ENCODE results near the gene ZIC2.
"Not testable (repeated sequence)": the region's sequence is repeated elsewhere in the genome, so short reads cannot be mapped to it uniquely, and the experiment has no call there.

ZIC2 gene

GRCh38 chr13:99981735-99982035 is at the start of gene ZIC2:
ZIC2 (plus strand) TSS chr13:99981784; CDS start chr13:99982065, 281 bp downstream.
- H3K27ac Mint-ChIP-seq = no peak within 1 kb of the TSS

DNA sequence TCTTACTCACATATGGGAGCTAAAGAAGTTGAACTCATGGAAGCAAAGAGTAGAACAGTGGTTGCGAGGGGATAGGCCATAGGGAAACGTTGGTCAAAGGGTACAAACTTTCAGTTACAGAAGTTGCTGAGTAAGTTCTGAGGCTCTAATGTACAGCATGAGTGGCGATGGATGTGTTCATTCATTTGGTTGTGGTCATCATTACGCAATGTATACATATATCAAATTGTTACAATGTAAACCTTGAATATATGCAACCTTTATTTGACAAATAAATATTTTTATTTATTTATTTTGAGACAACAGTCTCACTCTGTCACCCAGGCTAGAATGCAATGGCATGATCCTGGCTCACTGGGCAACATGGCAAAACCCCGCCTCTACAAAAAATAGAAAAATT is 48.7 kb upstream of the ZIC2 start:
- no peak for ATAC-seq
- no peak overlapping the region for H3K4me3 Mint-ChIP-seq

More at GRCh38 chr13:99981735-99982035, at the start of gene ZIC2:
- H3K36me3 Mint-ChIP-seq = peaks cover 33% of the 10 kb centered on the region
- peaks cover 4% of the 10 kb centered on the region for H3K9me3 Mint-ChIP-seq
- DNase-seq (ENCODE audit: low spot score in 2 of 2) (no peak), ATAC-seq (no peak)
- H3K4me3 Mint-ChIP-seq = peak within 1 kb of the TSS; percentile 47
- peaks cover 18% of the 10 kb centered on the region for H3K4me1 Mint-ChIP-seq

GRCh38 chr13:99935772-99936171 is 45.8 kb upstream of the ZIC2 start:
- Mint-ChIP-seq H3K4me1 (no peaks in the 10 kb centered on the region), H3K27ac (no peak overlapping the region), H3K4me3 (no peak overlapping the region), H3K36me3 (no peaks in the 10 kb centered on the region), H3K9me3 (no peaks in the 10 kb centered on the region)
- no peak for DNase-seq (ENCODE audit: low spot score in 2 of 2)
- ATAC-seq = no peak

More for the DNA sequence above, 48.7 kb upstream of the ZIC2 start:
- no peak for DNase-seq (ENCODE audit: low spot score in 2 of 2)
- H3K27ac Mint-ChIP-seq = no peak overlapping the region
- no peaks in the 10 kb centered on the region for H3K9me3 Mint-ChIP-seq
- H3K36me3 Mint-ChIP-seq = no peaks in the 10 kb centered on the region
- no peaks in the 10 kb centered on the region for H3K4me1 Mint-ChIP-seq

DNA sequence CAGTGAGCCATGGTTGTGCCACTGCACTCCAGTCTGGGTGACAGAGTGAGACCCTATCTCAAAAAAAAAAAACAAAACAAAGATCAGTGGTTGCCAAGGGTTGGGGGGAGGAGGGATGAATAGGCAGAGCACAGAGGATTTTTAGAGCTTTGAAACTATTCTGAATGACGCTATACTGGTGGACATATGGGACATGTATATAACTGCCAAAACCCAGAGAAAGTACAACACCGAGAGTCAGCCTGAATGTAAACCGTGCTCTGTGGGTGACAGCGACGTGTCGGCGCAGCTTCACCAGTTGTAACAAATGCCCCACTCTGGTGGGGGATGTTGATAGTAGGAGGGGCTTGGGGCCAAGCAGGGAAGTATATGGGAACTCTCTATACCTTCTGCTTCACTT is 42.9 kb upstream of the ZIC2 start:
- H3K9me3 Mint-ChIP-seq = no peaks in the 10 kb centered on the region
- no peaks in the 10 kb centered on the region for H3K36me3 Mint-ChIP-seq
- no peak for DNase-seq (ENCODE audit: low spot score in 2 of 2)
- ATAC-seq = no peak
- no peaks in the 10 kb centered on the region for H3K4me1 Mint-ChIP-seq
- no peak overlapping the region for H3K4me3 Mint-ChIP-seq
- no peak overlapping the region for H3K27ac Mint-ChIP-seq

DNA sequence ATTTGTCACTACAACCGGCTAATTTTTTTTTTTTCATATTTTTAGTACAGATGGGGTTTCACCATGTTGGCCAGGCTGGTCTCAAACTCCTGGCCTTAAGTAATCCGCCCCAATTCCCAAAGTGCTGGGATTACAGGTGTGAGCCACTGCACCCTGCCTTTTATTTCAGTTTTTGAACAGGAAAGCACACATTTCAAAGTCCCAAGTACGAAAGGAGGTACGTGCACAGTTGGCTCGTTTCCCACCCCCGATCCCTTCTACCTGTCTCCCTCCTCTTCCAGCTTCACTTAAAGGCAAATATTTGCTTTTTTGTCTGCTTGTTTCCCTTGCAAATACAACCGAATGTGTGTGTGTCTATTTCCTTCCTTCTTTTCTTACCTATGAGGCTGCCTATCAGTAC is 40.5 kb upstream of the ZIC2 start:
- no peak overlapping the region for H3K27ac Mint-ChIP-seq

GRCh38 chr13:99941911-99942310 is 39.7 kb upstream of the ZIC2 start:
- no peak for DNase-seq (ENCODE audit: low spot score in 2 of 2)
- Mint-ChIP-seq H3K27ac (no peak overlapping the region), H3K9me3 (no peaks in the 10 kb centered on the region), H3K36me3 (no peaks in the 10 kb centered on the region), H3K4me3 (no peak overlapping the region), H3K4me1 (no peaks in the 10 kb centered on the region)
- no peak for ATAC-seq

More for the DNA sequence above, 40.5 kb upstream of the ZIC2 start:
- H3K4me1 Mint-ChIP-seq = no peaks in the 10 kb centered on the region
- no peak for DNase-seq (ENCODE audit: low spot score in 2 of 2)
- no peaks in the 10 kb centered on the region for H3K36me3 Mint-ChIP-seq
- no peaks in the 10 kb centered on the region for H3K9me3 Mint-ChIP-seq
- no peak overlapping the region for H3K4me3 Mint-ChIP-seq
- no peak for ATAC-seq

- ATAC-seq = no peak
- no peaks in the 10 kb centered on the region for H3K9me3 Mint-ChIP-seq
Observed at GRCh38 chr13:99944102-99944501, 37.5 kb upstream of the ZIC2 start.

GRCh38 chr13:99944606-99945005 is 37.0 kb upstream of the ZIC2 start:
- no peak overlapping the region for H3K27ac Mint-ChIP-seq
- ATAC-seq = no peak

More at GRCh38 chr13:99944102-99944501, 37.5 kb upstream of the ZIC2 start:
- no peaks in the 10 kb centered on the region for H3K4me1 Mint-ChIP-seq
- H3K4me3 Mint-ChIP-seq = no peak overlapping the region
- DNase-seq (ENCODE audit: low spot score in 2 of 2) = no peak
- H3K27ac Mint-ChIP-seq = no peak overlapping the region
- H3K36me3 Mint-ChIP-seq = no peaks in the 10 kb centered on the region

DNA sequence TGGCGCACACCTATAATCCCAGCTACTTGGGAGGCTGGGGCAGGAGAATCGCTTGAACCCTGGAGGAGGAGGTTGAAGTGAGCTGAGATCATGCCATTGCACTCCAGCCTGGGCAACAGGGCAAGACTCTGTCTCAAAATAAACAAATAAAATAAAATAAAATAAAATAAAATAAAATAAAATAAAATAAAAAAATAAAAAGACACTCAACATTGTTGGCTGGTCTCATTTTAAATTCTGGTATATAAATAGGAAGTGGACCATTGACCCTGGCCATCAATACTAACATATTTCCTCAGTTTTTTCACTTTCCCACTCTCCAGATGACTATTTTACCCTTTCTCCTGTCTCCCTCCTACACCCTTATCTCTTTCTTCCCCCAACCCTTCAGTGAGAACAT is 36.1 kb upstream of the ZIC2 start:
- ATAC-seq; H3K36me3 Mint-ChIP-seq; H3K27ac Mint-ChIP-seq; DNase-seq (ENCODE audit: low spot score in 2 of 2); H3K9me3 Mint-ChIP-seq; H3K4me1 Mint-ChIP-seq; H3K4me3 Mint-ChIP-seq: not testable (repeated sequence)

More at GRCh38 chr13:99944606-99945005, 37.0 kb upstream of the ZIC2 start:
- no peaks in the 10 kb centered on the region for H3K9me3 Mint-ChIP-seq
- no peaks in the 10 kb centered on the region for H3K36me3 Mint-ChIP-seq
- no peaks in the 10 kb centered on the region for H3K4me1 Mint-ChIP-seq
- H3K4me3 Mint-ChIP-seq = no peak overlapping the region
- no peak for DNase-seq (ENCODE audit: low spot score in 2 of 2)

DNA sequence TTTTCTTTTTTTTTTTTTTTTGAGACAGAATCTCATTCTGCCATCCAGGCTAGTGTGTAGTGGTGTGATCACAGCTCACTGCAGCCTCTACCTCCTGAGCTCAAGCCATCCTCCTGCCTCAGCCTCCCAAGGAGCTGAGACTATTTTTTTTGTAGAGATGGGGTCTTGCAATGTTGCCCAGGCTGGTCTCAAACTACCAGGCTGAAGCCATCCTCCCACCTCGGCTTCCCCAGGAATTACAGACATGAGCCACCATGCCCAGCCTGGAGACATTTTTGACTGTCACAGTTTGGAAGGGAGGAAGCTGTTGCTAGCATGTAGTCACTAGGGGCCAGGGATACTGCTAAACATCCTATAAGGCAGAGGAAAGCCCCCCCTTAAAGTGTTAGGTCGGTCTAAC is 33.9 kb upstream of the ZIC2 start:
- no peak for DNase-seq (ENCODE audit: low spot score in 2 of 2)
- H3K36me3 Mint-ChIP-seq = no peaks in the 10 kb centered on the region
- no peaks in the 10 kb centered on the region for H3K4me1 Mint-ChIP-seq
- no peaks in the 10 kb centered on the region for H3K9me3 Mint-ChIP-seq
- no peak overlapping the region for H3K4me3 Mint-ChIP-seq
- ATAC-seq = no peak
- no peak overlapping the region for H3K27ac Mint-ChIP-seq

DNA sequence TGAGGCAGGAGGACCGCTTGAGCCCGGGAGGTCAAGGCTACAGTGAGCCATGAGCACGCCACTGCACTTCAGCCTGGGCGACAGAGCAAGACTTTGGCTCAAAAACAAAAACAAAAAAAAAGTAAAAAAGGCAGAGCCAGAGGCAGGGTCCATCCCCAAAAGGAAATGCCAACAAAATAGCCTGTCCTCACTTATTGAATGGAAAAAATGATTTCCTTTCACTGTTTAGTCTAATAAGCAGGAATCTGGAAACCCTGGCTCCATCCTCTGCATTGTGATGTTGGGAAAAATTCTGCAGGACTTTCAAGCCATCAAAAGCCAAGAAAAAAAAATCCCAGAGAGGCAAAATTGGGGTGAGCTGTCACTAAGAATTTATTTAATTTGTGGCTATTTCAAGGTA is 33.2 kb upstream of the ZIC2 start:
- no peak for ATAC-seq
- no peaks in the 10 kb centered on the region for H3K9me3 Mint-ChIP-seq
- H3K4me3 Mint-ChIP-seq = no peak overlapping the region
- no peak for DNase-seq (ENCODE audit: low spot score in 2 of 2)
- no peaks in the 10 kb centered on the region for H3K36me3 Mint-ChIP-seq
- no peak overlapping the region for H3K27ac Mint-ChIP-seq
- no peaks in the 10 kb centered on the region for H3K4me1 Mint-ChIP-seq

DNA sequence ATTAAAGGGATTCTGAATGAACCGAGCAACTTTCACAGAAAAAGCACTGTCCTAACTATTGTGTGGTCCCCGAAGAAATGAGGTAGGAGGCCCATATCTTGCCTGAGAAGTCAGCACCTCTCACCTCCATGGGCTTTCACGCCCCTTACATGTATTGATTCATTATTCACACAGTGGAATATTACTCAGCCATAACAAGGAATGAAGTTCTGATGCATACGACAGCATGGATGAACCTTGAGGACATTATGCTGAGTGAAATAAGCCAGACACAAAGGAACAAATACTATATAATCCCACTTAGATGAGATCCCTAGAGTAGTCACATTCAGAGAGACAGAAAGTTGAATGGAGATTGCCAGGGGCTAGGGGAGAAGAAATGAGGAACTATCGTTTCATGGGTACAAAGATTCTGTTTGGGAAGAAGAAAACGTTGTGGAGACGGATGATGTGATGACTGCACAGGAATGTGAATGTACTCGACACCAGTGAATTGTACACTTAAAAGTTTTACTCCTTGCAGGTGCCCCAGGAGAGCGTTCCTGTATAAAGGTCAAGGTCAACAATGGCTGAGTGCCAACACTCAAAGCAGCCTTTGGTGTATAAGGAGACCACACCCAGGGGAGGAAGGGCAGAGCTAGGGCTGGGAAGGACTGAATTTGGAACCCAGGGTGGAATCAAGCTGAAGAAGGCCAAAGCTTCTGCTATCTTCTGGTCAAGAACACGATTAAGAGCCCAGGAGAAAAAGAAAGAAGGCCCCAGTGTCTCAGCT is 32.5 kb upstream of the ZIC2 start:
- no peaks in the 10 kb centered on the region for H3K36me3 Mint-ChIP-seq

DNA sequence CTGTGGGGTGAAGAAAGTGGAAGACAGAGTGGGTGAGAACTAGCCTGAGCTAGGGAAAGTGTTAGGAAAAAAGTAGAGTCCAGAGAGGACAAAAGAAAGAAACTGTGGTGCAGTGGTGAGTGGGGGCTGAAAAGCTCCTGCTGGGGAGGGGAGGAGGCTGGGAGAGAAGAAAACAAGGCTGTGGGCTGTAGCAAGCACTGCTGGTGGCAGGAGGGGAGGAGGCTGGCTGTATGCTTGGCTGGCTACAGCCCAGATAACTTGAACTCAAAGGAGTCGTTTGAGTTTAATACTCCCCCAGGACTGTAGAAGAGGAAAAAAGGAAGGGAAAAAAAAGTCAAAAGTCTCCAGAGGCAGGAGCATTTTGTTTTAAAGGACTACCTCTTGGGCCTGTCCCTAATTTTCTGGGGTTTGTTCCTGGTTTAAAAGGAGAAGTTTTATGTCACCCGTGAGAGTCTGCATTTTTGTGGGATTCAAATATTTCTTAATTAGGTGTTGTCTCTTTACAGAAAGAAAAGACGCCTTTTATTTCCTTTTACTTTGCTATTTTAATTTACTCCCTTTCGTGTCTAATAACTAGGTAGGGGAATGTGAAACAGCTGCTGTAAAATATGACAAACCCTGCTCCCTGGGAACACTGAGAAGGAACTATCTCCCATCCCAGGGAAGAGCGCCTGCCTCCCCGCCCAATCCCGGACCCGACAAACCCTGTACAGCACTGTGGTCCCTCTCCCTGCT is 31.7 kb upstream of the ZIC2 start:
- Mint-ChIP-seq H3K4me3 (no peak overlapping the region), H3K4me1 (no peaks in the 10 kb centered on the region), H3K36me3 (no peaks in the 10 kb centered on the region), H3K27ac (no peak overlapping the region), H3K9me3 (no peaks in the 10 kb centered on the region)
- ATAC-seq (no peak), DNase-seq (ENCODE audit: low spot score in 2 of 2) (no peak)

More for the DNA sequence above, 32.5 kb upstream of the ZIC2 start:
- H3K27ac Mint-ChIP-seq = no peak overlapping the region
- H3K9me3 Mint-ChIP-seq = no peaks in the 10 kb centered on the region
- ATAC-seq (no peak), DNase-seq (ENCODE audit: low spot score in 2 of 2) (no peak)
- no peak overlapping the region for H3K4me3 Mint-ChIP-seq
- H3K4me1 Mint-ChIP-seq = no peaks in the 10 kb centered on the region

GRCh38 chr13:99951666-99952065 is 29.9 kb upstream of the ZIC2 start:
- not testable (repeated sequence) for H3K4me3 Mint-ChIP-seq; ATAC-seq; H3K9me3 Mint-ChIP-seq; H3K27ac Mint-ChIP-seq; H3K4me1 Mint-ChIP-seq; DNase-seq (ENCODE audit: low spot score in 2 of 2); H3K36me3 Mint-ChIP-seq

- H3K36me3 Mint-ChIP-seq = no peaks in the 10 kb centered on the region
- peaks cover 14% of the 10 kb centered on the region for H3K4me1 Mint-ChIP-seq
- H3K9me3 Mint-ChIP-seq = no peaks in the 10 kb centered on the region
- ATAC-seq (no peak), DNase-seq (ENCODE audit: low spot score in 2 of 2) (no peak)
- H3K27ac Mint-ChIP-seq = no peak overlapping the region
- H3K4me3 Mint-ChIP-seq = no peak overlapping the region
Observed at GRCh38 chr13:99953138-99953755, 28.3 kb upstream of the ZIC2 start.
